ENCODE data around the gene CCNG2.

CCNG2 gene

GRCh38 chr4:77204621-77205020 lies 47.6 kb downstream of the CCNG2 start:
- DNase-seq (ENCODE audit: low read depth): no peak

GRCh38 chr4:77209012-77209411 lies 52.0 kb downstream of the CCNG2 start:
- no peak for DNase-seq (ENCODE audit: low read depth)

GRCh38 chr4:77209936-77210335 lies 52.9 kb downstream of the CCNG2 start:
- no peak for DNase-seq (ENCODE audit: low read depth)

GRCh38 chr4:77215107-77215506 lies 58.1 kb downstream of the CCNG2 start:
- DNase-seq (ENCODE audit: low read depth): no peak

GRCh38 chr4:77217526-77217925 lies 60.5 kb downstream of the CCNG2 start:
- no peak for DNase-seq (ENCODE audit: low read depth)

GRCh38 chr4:77219266-77219665 lies 62.3 kb downstream of the CCNG2 start:
- DNase-seq (ENCODE audit: low read depth): no peak
